ENCODE results near the gene CEP135.

DNA sequence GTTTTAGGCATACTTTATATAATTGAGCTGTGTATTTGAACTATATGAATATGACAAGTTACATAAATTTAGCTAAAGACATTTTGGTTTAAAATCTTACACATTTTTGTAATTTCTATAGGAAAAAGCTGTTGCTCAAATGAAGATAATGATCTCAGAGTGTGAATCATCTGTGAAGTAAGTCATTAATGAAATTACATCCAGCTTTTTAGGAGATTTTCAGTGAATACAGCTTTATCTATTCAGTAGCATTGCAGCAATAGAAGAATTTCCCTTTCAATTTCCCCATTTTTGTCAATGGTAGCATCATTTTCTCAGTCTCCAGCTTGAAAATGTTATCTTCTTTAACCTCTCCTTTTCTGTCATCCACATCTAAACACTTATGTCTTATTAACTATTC is 59.5 kb downstream of the CEP135 start:
- TF ChIP-seq EZH2phosphoT487 (IDR thresholded peaks at IDR 0.05; ENCODE audit: insufficient read depth, low read depth) (no peak), EZH2 (IDR thresholded peaks at IDR 0.05; ENCODE audit: insufficient read depth, poor library complexity, severe bottlenecking) (no peak)
